HG03354 (cell line): ENCODE results near the gene PBX4.

Experiments
- ATAC-seq: cut with Tn5 transposase; IDR thresholded peaks from one replicate; pipeline ENCODE4 v1.9.1; 2021; ENCODE audit warnings: mild to moderate bottlenecking; ENCODE audit not compliant: unreplicated experiment, poor library complexity, severe bottlenecking

The PBX4 gene

GRCh38 chr19:19530889-19531288, 87.6 kb downstream of the PBX4 start:
- ATAC-seq: no peak

GRCh38 chr19:19530423-19530804, 88.1 kb downstream of the PBX4 start:
- no peak for ATAC-seq

- no peak for ATAC-seq
Observed at GRCh38 chr19:19529783-19530422, 88.6 kb downstream of the PBX4 start.

- ATAC-seq: no peak
Observed at GRCh38 chr19:19528721-19529490, 89.6 kb downstream of the PBX4 start, which contains the start of gene YJEFN3. TSS of gene YJEFN3 (plus strand) at chr19:19528911. CDS start at chr19:19528933, 22 bp downstream.

GRCh38 chr19:19527674-19528625, 90.5 kb downstream of the PBX4 start:
- ATAC-seq: no peak

- ATAC-seq: no peak
Observed at GRCh38 chr19:19527371-19527656, 91.2 kb downstream of the PBX4 start.

GRCh38 chr19:19526581-19527370, 91.7 kb downstream of the PBX4 start:
- ATAC-seq: no peak

- no peak for ATAC-seq
Observed at GRCh38 chr19:19525611-19526380, 92.7 kb downstream of the PBX4 start.

- no peak for ATAC-seq
Observed at GRCh38 chr19:19524053-19524452, 94.4 kb downstream of the PBX4 start.

- no peak for ATAC-seq
Observed at GRCh38 chr19:19523177-19523576, 95.3 kb downstream of the PBX4 start.

- ATAC-seq: no peak
Observed at GRCh38 chr19:19520989-19521388, 97.5 kb downstream of the PBX4 start.

- no peak for ATAC-seq
Observed at GRCh38 chr19:19517235-19517619, 101.3 kb downstream of the PBX4 start.

- peak; percentile 90 for ATAC-seq
Observed at GRCh38 chr19:19515642-19516519, 102.6 kb downstream of the PBX4 start, which contains the start of gene NDUFA13. TSS of gene NDUFA13 (plus strand) at chr19:19516225. CDS start at chr19:19516239, 14 bp downstream.

- ATAC-seq: no peak
Observed at GRCh38 chr19:19514881-19515641, 103.4 kb downstream of the PBX4 start, which contains the start of gene TSSK6. TSS of gene TSSK6 (minus strand) at chr19:19515548. CDS start at chr19:19515427, 121 bp downstream.

- ATAC-seq: no peak
Observed at GRCh38 chr19:19514215-19514657, 104.3 kb downstream of the PBX4 start.

GRCh38 chr19:19513682-19514081, 104.8 kb downstream of the PBX4 start:
- ATAC-seq: no peak
